ENCODE results near the gene ZFAND3. TPM values are rescaled to one million over a fixed set of nuclear protein-coding genes. Genes with fewer than 3 reads are reported as not detected.

The ZFAND3 gene
- total and polyA plus RNA-seq, 9 donors = 16.6 to 220 (median 51.9) TPM

GRCh38 chr6:37861452-37861851 is 41.9 kb downstream of the ZFAND3 start:
- intact Hi-C loops (cut with DNase I) = loop anchor here in 1 of 4 donors (10.0 kb wide), 1 partner anchor 47 kb away; the partner anchor contains the start of gene ZFAND3
- 67 to 78% (median 72%) methylated on average over 2 of the region's 2 CpGs for WGBS, 3 donors

GRCh38 chr6:37862430-37862829 is 42.9 kb downstream of the ZFAND3 start:
- DNase-seq = no peak
- TF ChIP-seq POLR2A (IDR thresholded peaks at IDR 0.05) = no peak
- no peak for TF ChIP-seq CTCF (IDR thresholded peaks at IDR 0.05)
- no peak for TF ChIP-seq EP300 (IDR thresholded peaks at IDR 0.05)
- intact Hi-C loops (cut with DNase I) = loop anchor here in 1 of 4 donors (10.0 kb wide), 1 partner anchor 48 kb away; the partner anchor contains the start of gene ZFAND3
- Histone ChIP-seq H3K36me3 (no peaks in the 10 kb centered on the region), H3K9me3 (no peaks in the 10 kb centered on the region), H3K27ac (no peak overlapping the region), H3K4me3 (no peak overlapping the region), H3K4me1 (ENCODE audit: insufficient read depth) (peaks cover 3% of the 10 kb centered on the region), H3K27me3 (no peaks in the 10 kb centered on the region)
- WGBS, 3 donors = 61 to 82% (median 62%) methylated on average over 4 of the region's 4 CpGs

More at GRCh38 chr6:37861452-37861851, 41.9 kb downstream of the ZFAND3 start:
- Histone ChIP-seq H3K9me3 (no peaks in the 10 kb centered on the region), H3K4me3 (no peak overlapping the region), H3K27ac (no peak overlapping the region), H3K36me3 (no peaks in the 10 kb centered on the region), H3K27me3 (no peaks in the 10 kb centered on the region), H3K4me1 (ENCODE audit: insufficient read depth) (peaks cover 3% of the 10 kb centered on the region)
- no peak for TF ChIP-seq CTCF (IDR thresholded peaks at IDR 0.05)
- no peak for TF ChIP-seq POLR2A (IDR thresholded peaks at IDR 0.05)
- no peak for TF ChIP-seq EP300 (IDR thresholded peaks at IDR 0.05)
- no peak for DNase-seq

DNA sequence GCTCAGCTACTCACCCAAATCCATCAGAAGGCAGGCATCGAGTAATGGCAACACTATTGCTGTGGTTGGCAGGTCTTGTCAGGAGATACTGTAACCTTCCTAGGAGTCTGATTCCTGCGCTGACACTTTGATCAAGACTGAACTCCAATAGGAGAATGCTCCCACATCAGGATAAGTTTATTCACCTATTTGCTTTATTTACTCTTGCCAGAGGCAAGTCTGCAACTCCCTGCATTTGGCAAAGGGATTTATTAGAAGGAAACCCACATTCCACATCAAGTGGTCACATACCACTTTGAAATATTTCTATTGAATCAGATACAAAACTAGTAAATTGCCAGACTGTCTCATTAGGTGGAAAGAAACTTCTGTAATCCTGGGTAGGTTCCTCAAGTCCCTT is 43.5 kb downstream of the ZFAND3 start:
- WGBS, 3 donors = 84 to 89% (median 85%) methylated on average over 2 of the region's 2 CpGs
- H3K4me1 ChIP-seq (ENCODE audit: insufficient read depth) = peaks cover 3% of the 10 kb centered on the region

GRCh38 chr6:37864250-37864649 is 44.7 kb downstream of the ZFAND3 start:
- Histone ChIP-seq H3K4me1 (ENCODE audit: insufficient read depth) (peaks cover 7% of the 10 kb centered on the region), H3K4me3 (no peak overlapping the region), H3K27me3 (no peaks in the 10 kb centered on the region), H3K36me3 (no peaks in the 10 kb centered on the region), H3K9me3 (no peaks in the 10 kb centered on the region), H3K27ac (no peak overlapping the region)
- TF ChIP-seq EP300 (IDR thresholded peaks at IDR 0.05) (no peak), CTCF (IDR thresholded peaks at IDR 0.05) (no peak), POLR2A (IDR thresholded peaks at IDR 0.05) (no peak)
- DNase-seq = no peak
- intact Hi-C loops (cut with DNase I) = loop anchor here in 1 of 4 donors (10.0 kb wide), 1 partner anchor 49 kb away; the partner anchor contains the start of gene ZFAND3

More for the DNA sequence above, 43.5 kb downstream of the ZFAND3 start:
- Histone ChIP-seq H3K27me3 (no peaks in the 10 kb centered on the region), H3K9me3 (no peaks in the 10 kb centered on the region), H3K36me3 (no peaks in the 10 kb centered on the region), H3K4me3 (no peak overlapping the region), H3K27ac (no peak overlapping the region)
- DNase-seq = no peak
- TF ChIP-seq POLR2A (IDR thresholded peaks at IDR 0.05) (no peak), CTCF (IDR thresholded peaks at IDR 0.05) (no peak), EP300 (IDR thresholded peaks at IDR 0.05) (no peak)
- intact Hi-C loops (cut with DNase I) = loop anchor here in 1 of 4 donors (10.0 kb wide), 1 partner anchor 48 kb away; the partner anchor contains the start of gene ZFAND3
